Measurements from ENCODE around the gene AMZ1. TPM values are rescaled to one million over a fixed set of nuclear protein-coding genes. Genes with fewer than 3 reads are reported as not detected.

The AMZ1 gene
- total RNA-seq, 3 donors from 2014 or later (not counting 1 experiment from before 2014, with no cell fraction given) = 0.07 to 1.2 (median 0.27) TPM

- Mint-ChIP-seq H3K4me3 (peak overlapping the region; percentile 21), H3K9me3 (no peaks in the 10 kb centered on the region), H3K4me1 (peaks cover 22 to 31% of the 10 kb centered on the region in 2 donors), H3K27me3 (ENCODE audit: low read depth in 2 of 2) (peaks cover 53 to 78% of the 10 kb centered on the region in 2 donors), H3K36me3 (no peaks in the 10 kb centered on the region), H3K27ac (no peak overlapping the region)
- ATAC-seq = peak in 1 of 3 donors; percentile 43
- Histone ChIP-seq H3K9me3 (ENCODE audit: control insufficient read depth, insufficient read depth, low read length) (no peaks in the 10 kb centered on the region), H3K27me3 (ENCODE audit: control insufficient read depth, insufficient read depth, low read length) (peaks cover 30% of the 10 kb centered on the region), H3K36me3 (ENCODE audit: control insufficient read depth, insufficient read depth, low read length) (no peaks in the 10 kb centered on the region), H3K27ac (ENCODE audit: low read length) (peak overlapping the region; percentile 54), H3K4me3 (ENCODE audit: low read length) (peak overlapping the region; percentile 15), H3K4me1 (ENCODE audit: control insufficient read depth, insufficient read depth, low read length) (peaks cover 41% of the 10 kb centered on the region)
- peak in 1 of 2 donors; percentile 83 for DNase-seq
- 59% methylated on average over 11 of the region's 11 CpGs for WGBS (ENCODE audit: insufficient coverage)
- no peak for TF ChIP-seq CTCF (IDR thresholded peaks at IDR 0.05)
- intact Hi-C loops (cut with micrococcal nuclease) = no loop called here
Measured at GRCh38 chr7:2710286-2710655, 22.3 kb downstream of the AMZ1 start.

GRCh38 chr7:2710901-2711551, 23.0 kb downstream of the AMZ1 start:
- ATAC-seq (peak; percentile 45 to 67 (median 46)), DNase-seq (peak in 1 of 2 donors; percentile 81)
- TF ChIP-seq CTCF (IDR thresholded peaks at IDR 0.05) = no peak
- Histone ChIP-seq H3K4me3 (ENCODE audit: low read length) (no peak overlapping the region), H3K4me1 (ENCODE audit: control insufficient read depth, insufficient read depth, low read length) (peaks cover 49% of the 10 kb centered on the region), H3K36me3 (ENCODE audit: control insufficient read depth, insufficient read depth, low read length) (no peaks in the 10 kb centered on the region), H3K9me3 (ENCODE audit: control insufficient read depth, insufficient read depth, low read length) (no peaks in the 10 kb centered on the region), H3K27me3 (ENCODE audit: control insufficient read depth, insufficient read depth, low read length) (peaks cover 30% of the 10 kb centered on the region), H3K27ac (ENCODE audit: low read length) (peak overlapping the region; percentile 0)
- H3K9me3 Mint-ChIP-seq = no peaks in the 10 kb centered on the region
- peak overlapping the region in 1 of 2 donors; percentile 76 for H3K27ac Mint-ChIP-seq
- H3K4me1 Mint-ChIP-seq = peaks cover 25 to 38% of the 10 kb centered on the region in 2 donors
- H3K36me3 Mint-ChIP-seq = no peaks in the 10 kb centered on the region
- peak overlapping the region; percentile 52 for H3K4me3 Mint-ChIP-seq
- WGBS (ENCODE audit: insufficient coverage) = 31% methylated on average over 4 of the region's 4 CpGs
- H3K27me3 Mint-ChIP-seq (ENCODE audit: low read depth in 2 of 2) = peaks cover 55 to 79% of the 10 kb centered on the region in 2 donors
- intact Hi-C loops (cut with micrococcal nuclease) = loop anchor here (1.0 kb wide), 1 partner anchor 12 kb away; no protein-coding TSS in a partner anchor

- H3K4me1 Mint-ChIP-seq = peaks cover 27 to 45% of the 10 kb centered on the region in 2 donors
- Histone ChIP-seq H3K36me3 (ENCODE audit: control insufficient read depth, insufficient read depth, low read length) (no peaks in the 10 kb centered on the region), H3K4me1 (ENCODE audit: control insufficient read depth, insufficient read depth, low read length) (peaks cover 59% of the 10 kb centered on the region), H3K27me3 (ENCODE audit: control insufficient read depth, insufficient read depth, low read length) (peaks cover 28% of the 10 kb centered on the region), H3K9me3 (ENCODE audit: control insufficient read depth, insufficient read depth, low read length) (no peaks in the 10 kb centered on the region), H3K27ac (ENCODE audit: low read length) (no peak overlapping the region), H3K4me3 (ENCODE audit: low read length) (no peak overlapping the region)
- intact Hi-C loops (cut with micrococcal nuclease) = loop anchor here (1.0 kb wide), 1 partner anchor 13 kb away; no protein-coding TSS in a partner anchor
- 92% methylated on average over 25 of the region's 25 CpGs for WGBS (ENCODE audit: insufficient coverage)
- no peak for TF ChIP-seq CTCF (IDR thresholded peaks at IDR 0.05)
- no peak overlapping the region for H3K27ac Mint-ChIP-seq
- no peaks in the 10 kb centered on the region for H3K36me3 Mint-ChIP-seq
- ATAC-seq = no peak
- DNase-seq = no peak
- no peak overlapping the region for H3K4me3 Mint-ChIP-seq
- H3K27me3 Mint-ChIP-seq (ENCODE audit: low read depth in 2 of 2) = peaks cover 63 to 82% of the 10 kb centered on the region in 2 donors
- no peaks in the 10 kb centered on the region for H3K9me3 Mint-ChIP-seq
Measured at GRCh38 chr7:2711895-2712675, 24.1 kb downstream of the AMZ1 start.
